Stimulated activated CD8-positive, alpha-beta memory T cell treated with anti-CD3 and anti-CD28 coated beads, Interleukin-4, amount 100 ng/mL, for 48 hours (primary cell): ENCODE results near the gene DOK1.
A peak's percentile ranks its signal among the peaks of the same experiment; 100 is the strongest.

Experiments used
- DNase-seq: peaks from one replicate; pipeline ENCODE4 v3.0.0-alpha.2; 2020

Gene DOK1

DNA sequence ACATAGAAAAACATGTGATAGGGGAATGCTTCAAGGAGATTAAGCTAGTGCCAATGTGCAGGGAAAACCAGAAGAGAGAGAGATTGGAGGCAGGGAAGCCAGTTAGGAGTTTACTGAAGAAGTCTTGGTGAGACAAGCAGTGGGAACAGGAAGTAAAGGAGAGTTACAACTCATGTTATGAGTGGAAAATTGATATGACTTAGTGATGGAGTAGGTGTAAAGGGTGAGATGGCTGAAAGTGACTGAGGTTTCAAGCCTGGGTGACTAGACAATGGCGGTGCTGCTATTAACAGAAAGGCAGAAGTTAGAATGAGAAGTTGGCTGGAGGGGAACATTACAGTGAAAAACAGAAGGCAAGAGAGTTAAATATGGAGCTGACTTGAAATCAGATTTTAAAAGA, 16.5 kb downstream of the DOK1 start:
- DNase-seq, result no peak

DNA sequence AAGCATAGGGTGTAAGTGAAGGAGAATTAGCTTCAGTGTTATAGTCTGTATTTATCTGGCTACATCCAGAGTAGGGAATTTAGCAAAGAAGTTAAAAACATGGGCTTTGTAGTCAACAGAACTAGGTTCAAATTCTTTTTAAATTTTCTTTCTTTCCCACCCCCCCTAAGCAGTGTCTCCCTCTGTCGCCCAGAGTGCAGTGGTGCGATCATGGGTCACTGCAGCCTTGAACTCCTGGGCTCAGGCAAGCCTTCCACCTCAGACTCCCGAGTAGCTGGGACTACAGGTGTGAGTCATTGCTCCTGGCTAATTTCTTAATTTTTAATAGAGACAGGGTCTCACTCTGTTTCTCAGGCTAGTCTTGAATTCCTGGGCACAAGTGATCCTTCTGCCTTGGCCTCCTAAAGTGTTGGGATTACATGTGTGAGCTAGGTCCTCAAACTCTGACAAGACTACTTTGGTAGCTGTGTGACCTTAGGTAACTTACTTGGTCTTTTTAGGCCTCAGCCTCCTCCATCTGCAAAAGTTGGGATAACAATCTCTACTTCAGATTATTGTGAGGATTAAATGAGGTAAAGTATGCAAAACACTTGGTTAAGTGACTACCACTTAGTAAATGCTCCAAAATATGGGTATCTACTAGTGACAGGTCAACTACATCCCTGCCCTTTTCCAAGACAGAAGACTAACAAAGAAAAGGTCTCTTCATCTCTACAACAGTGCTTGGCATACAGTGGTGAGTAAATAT, 17.8 kb downstream of the DOK1 start:
- DNase-seq, result no peak

DNA sequence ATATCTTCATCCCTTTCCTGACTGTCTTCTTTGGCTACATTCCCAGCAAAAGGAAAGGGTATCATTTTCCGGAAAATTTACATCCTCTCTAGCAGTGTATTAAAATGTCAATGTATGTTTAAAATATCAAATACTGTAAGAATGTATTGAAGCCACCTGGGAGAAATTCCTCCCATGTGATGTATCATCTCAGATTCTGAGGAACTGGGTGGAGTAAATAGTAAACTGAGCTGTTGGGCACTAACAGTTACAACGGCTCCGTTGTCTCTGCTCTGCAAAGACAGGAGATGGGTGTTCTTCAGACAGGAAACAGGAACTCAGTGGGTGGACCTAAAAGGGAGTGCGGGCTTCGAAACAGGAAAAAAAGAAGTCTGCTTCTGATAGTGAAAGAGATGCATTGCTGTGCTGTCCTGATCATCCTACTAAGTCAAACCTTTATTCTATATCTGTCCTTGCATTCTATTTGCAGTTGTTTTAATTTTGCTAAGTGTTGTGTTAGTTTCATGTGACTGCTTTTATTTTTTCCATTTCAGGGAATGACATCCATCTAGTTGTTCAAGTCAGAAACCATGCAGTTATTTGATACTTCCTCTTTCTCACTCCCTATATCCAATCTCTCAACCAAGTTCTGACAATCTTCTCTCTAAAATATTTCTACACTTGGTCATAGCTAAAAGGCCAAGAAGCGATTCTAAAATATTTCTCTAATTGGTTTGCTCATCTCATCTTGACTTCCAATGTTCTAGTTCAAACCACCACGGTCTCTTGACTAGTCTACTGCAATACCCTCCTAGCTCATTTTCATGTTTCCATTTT, 19.4 kb downstream of the DOK1 start:
- no peak for DNase-seq

DNA sequence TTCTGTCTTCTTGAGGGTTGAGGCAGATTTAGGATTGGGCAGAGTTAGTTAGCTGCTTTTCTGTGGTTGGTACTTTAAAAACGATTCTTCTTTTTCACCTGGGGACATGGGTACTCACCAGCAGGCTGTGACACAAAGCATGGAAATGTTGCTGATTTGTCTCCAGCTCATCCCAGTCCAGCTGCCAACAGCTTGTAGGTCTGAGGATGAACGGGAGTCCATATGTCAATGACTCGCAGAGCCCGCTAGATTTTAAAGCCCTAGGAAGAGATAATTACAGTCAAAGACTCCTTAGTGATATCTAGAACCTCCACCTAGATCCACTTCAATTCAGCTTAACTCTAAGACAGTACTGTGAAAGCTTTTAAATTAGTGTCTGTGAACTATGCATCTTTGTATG, 20.8 kb downstream of the DOK1 start:
- no peak for DNase-seq

DNA sequence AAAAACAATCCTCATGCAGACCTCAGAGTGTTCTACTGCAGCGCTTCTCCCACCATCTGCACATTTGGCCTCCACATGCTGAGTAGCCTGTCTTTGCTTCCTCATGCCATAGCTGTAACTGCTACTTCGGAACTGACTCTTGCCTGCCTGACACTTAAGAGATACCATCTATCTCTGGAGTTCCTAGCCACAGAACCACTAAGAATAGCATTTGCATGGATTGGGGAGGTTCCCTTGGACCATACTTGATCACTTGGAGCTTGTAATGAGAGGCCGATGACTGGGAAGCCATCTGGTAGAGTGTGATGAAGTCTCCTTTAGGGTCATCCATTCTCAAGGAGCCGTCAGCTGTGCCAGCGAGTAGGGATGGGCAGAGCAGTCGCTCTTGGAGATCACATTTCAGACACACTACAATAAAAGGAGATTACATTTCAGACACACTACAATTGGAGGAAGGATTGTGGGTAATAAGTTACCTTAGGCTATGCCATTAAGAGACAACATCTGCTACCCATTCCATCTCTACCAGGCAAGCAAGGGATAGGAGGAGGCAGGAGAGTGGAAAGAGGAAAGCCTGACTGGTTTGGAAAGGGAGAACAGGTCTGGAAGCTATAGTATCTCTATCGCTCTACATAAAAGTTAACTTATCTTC, 21.8 kb downstream of the DOK1 start:
- no peak for DNase-seq

DNA sequence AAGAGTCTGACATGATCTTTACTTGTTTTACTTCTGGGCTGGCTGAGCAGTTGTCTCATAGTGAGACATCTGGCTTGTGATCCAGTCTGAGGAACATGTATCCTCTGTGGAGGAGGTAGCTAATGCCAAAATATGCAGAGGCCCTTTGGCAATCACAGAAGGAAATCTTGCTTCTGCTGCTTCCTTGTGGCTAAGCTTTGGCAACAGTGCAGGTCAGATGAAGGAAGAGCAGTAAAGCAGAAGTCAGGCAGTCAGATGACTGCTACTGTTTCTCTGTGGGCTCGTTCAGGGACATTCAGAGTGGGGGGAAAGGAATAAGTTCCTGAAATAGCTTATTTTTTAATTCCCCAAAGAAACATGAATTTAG, 22.3 kb downstream of the DOK1 start:
- no peak for DNase-seq

DNA sequence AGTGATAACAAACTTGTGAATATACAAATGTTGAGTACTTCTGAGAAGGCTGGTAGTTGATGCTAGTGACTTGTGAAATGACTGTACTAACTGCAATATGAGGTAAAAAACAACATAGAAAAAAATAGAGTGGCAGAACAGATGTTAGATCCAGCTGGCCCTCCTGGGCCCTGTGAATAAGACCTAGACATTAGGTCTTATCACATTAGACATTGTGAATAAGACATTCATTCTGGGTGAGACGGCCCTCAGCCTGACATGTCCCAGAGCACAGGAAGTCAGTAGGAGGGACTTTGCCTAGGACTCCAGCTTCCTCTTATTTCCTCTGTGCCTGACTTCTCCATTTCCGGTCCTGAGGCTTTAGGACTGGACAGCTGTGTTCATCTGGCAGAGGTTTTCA, 22.9 kb downstream of the DOK1 start:
- DNase-seq, result no peak

DNA sequence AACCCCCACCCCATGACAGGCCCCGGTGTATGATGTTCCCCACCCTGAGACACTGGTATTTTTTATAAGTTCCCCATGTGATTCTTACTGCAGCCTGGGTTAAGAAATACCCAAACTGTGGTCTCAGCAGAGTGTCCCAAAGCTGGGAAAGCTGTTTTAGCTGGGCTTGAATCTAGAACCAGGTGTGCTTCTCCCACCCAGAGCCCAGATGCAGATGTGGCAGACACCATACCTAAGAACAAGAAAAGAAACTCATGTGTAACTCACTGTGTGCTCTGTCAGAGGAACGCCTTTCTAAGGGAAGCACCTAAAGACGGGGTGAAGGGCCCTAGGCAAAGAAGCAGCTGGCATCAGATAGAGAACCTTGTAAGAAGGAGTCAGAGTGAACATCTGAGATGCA, 23.9 kb downstream of the DOK1 start:
- DNase-seq, result no peak

DNA sequence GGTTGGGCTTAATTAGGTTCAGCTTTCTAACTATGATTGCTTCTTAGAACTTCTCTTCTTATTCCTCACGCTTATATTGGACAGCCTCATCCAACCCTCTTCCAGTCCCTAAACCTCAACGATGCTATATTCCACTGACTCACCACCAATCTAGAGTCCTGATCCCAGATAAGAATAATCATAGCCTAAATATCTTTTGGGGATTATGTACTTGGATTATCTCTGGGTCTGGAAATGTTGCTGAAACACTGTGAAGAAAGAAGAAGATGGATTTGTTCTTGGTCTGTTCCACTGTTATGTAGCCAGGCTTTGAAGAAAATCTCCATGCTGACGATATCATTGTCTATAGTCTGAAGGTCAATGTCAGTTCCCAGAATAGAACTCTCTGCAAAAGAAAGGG, 26.9 kb downstream of the DOK1 start:
- DNase-seq, result no peak

DNA sequence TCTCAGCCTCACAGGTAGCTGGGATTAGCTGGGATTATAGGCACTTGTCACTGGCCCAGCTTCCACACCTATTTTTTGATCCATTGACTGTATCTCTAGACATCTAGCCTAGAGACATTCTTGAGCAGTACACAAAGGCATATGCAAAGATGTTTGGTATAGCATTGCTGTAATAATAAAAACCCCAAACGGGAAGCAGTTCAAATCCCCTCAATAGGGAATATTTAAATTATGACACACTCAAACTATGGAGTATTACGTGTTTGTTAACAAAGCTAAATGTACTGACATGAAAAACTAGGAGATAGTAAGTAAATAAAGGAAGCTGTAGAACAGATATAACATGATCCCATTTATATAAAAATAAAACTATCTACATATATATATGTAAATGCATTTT, 27.7 kb downstream of the DOK1 start:
- no peak for DNase-seq

DNA sequence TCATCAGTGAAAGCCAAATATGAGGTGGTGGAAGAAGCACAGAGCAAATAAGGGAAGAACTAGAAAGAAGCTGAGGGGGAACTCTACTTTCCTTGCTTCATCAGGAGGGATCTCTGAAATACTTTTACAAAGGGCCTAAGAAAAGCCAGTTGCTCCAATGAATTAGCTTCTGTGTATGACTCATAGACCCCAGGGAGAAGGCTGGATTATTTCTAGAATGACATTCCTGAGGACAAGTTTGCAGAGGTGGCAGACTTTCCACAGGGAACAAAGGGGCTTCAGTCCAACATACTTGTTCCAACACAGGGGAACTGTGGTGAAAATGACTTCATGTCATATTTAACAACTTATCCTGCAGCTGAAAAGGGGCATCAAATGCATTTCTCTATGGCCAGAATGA, 29.0 kb downstream of the DOK1 start:
- no peak for DNase-seq

DNA sequence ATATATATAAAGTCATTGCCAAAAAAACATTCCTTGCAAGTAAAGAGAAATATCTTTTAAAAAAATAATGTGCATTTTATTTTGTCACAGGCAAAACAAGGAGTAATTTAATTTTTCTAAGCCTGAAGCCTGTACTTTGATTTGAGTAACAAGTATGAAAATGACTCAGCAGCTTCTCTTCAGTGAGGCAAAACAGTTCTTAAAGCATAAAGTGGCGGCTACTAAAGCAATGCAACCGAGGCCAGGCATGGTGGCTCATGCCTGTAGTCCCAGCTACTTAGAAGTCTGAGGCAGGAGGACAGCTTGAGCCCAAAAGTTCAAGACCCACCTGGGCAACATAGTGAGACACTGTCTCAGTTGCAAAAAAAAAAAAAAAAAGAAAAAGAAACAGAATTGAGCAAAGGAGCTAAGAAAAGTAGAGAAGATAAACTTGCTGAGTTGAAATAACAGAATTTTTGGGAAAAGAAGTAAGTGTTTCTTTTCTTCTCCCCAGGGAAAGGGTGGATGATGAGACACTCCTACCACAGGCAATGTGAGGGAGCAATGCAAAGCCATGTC, 29.6 kb downstream of the DOK1 start:
- DNase-seq, result no peak

DNA sequence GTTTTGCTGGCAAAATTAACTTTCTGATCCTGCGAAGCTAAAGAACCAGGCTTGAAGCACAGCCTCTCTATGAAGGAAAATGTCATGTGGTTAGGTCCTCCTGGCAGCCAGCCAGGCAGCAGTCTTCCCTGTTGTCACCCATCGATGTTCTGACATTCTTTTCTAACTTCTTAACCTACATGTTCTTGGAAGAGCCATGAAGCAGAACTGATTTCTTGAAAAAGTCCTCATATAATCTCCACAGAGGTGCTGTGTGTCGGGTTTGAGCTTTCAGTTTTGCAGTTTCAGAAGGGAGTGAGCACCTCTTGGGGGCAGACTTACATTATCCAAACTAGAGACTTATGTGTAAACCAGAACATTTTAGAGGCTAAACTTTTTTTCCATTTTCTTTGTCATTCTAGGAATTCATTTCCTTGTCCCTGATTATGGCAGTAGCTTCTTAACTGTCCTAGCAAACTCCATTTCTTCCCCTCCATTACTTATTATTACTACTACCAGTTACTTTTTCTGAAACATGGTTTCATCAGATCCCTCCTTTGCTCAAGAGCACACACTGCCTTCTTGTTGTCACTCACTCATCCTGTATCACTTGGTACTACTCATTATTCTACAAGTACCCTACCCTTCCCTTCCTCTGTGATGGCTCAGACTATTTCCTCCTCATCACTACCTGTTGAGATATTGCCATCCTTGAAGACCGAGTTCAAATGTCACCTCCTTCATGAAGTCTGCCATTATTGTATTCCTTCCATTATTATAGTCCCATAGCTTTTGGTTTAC, 31.1 kb downstream of the DOK1 start:
- DNase-seq, result no peak

DNA sequence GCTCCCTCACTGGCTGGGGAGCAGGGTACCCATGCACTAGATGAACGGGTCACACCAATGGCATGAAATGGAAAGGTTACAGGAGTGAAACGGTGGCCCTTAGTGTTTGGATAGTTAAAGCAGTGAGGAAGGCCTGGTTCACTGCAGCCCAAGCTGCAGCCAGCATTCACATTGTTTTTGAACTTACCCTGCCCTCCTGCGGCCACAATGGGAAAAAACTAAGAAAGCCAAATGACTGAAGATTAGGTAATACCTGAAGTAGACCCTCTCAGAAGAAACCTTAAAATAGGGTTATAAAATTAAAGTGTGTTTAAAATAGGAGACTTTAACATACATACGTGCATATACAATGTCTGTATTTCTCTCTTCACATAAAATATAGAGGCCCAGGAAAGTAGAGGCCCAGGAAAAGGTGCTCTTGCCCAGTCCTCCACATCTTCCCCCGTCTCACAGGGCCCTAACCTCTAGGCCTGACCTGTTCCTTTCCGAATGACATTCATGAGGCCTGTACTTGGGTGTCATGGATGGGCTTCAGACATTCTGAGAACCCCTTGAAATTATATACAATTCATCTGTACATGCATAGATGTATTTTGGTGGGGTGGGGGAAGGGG, 33.3 kb downstream of the DOK1 start:
- peak; percentile 64 for DNase-seq

DNA sequence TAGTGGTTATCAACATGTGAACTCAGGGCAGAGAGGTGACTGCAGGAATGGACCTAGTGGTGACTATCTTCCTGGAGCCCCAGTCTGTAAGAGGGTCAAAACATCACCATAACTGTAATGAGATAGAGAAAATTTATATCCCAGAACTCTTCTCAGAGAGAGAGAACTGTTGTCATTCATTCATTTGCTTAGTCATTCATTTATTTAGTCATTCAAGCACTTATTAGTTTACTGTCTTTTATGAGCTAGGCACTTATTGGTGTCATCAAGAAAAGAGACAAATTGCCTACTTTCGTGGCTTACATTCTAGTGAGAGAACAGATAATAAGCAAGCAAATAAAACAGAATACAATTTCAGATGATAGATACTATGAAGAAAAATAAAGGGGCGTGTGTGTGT, 34.1 kb downstream of the DOK1 start:
- no peak for DNase-seq

DNA sequence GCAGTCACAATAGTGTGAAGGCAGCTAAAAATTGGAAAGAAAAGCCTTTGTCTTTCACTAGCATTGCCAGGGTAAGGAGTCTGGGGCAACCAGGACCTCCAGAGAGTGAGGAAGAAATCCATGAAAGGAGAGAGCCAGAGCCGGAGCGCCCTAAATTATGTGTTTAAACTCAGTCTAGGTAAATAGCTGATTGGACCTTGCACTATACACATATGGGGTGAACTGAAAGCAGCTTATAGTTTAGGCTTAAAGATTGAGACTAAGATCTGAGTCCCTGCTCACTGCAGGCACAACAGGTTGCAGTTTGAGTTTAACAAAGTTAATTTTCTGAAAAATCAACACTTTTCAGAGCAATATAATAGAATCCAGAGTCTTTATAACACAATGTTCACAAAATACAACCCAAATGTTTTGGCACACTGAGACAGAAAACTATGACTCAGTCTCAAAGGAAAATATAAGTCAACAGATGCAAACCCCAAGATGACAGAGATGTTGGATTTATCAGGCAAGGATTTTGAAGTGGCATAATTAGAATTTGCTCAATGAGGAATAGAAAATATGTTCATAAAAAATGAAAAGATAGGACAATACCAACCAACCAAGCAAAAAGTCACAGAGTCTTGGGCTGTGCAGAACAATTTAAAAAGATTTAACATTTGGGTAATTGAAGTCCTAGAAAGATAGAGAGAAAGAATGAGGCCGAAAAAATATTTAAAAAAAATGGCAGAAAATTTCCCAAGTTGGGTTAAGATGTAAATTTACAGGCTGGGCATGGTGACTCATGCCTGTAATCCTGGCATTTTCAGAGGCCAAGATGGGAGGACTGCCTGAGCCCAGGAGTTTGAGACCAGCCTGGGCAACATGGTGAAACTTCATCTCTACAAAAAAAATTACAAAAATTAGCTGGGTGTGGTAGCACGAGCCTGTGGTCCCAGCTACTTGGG, 39.6 kb downstream of the DOK1 start:
- DNase-seq, result no peak

DNA sequence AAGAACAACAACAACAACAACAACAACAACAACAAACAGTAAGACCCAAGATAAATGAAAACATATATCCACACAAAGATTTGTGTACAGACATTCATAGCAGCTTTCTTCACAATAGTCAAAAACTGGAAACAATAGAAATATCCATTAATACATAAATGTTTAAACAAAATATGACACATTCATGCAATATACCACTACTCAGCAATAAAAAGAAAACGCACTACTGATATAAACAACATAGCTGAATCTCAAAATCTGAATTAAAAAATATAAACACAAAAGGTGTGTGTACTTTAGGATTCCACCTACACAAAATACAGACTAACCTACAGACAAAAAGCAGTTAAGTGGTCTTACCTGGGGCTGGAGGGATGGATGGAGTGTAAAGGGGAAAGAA, 42.1 kb downstream of the DOK1 start:
- DNase-seq, result no peak

DNA sequence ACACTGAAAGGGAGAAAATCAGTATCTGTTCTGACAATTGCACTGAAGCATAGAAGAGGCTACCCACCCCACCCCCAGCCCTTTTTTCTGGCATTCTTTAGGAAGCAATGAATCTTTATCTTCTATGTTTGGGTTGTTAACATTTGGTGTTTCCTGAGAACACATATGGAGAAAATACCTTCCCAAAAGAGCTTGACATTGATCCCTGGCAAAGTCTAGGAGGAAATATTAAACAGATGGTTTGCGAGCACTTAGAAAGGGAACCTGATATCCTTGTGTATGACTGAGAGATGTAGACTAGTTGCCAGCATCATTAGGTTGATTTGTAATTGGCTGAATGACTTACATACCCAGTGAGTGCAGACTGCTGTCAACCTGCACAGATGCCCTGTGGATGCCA, 42.9 kb downstream of the DOK1 start:
- DNase-seq, result no peak

DNA sequence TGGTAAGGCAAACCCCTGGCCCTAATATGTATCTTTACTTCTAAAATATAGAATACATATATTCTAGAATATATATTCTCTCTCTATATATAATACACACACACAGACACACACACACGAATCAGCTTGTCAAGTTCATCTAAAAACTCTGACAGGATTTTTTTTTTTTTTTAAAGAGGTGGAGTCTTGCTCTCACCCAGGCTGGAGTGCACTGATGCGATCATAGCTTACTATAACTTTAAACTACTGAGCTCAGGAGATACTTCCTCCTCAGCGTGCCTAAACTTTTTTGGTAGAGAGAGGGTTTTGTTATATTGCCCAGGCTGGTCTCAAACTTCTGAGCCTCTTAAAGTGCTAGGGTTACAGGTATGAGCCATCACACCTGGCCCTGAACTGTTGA, 45.2 kb downstream of the DOK1 start:
- no peak for DNase-seq

DNA sequence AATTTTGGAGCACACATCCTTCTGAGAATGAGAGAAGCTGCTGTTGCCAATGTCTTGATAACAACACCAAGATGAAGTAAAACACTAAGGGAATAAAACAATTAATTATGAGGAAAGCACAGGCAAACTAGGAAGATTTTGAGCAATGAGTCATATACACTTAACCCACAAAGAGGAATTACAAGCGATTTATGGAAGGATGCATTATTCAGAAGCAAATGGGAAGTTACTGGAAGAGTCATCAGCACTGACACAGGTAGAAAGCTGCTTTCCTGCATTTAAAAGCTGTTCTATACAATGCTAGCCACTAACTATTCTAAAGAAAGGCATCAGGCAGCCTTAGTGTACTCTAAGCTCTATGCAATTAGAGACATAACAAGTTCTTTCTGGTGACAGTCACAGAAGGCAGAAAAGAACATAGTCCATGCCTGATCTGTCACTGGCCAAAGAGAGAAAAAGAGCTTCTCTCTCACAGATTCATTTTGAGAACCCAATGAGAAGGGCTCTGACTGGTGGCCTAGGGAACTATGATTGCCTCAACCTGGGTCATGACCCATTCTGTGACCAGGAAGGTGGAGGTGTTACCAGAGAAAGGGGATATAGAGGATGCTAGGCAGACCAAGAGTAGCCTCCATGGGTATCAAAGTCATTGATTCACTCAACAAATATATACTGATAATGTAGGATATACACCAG, 48.2 kb downstream of the DOK1 start:
- no peak for DNase-seq
